PFSK-1 (cell line): ENCODE results near the gene SLC13A3.

Experiments used
- POLR2AphosphoS5 ChIP-seq: IDR thresholded peaks from 2 replicates; pipeline ENCODE4 v1.6.1; 2012; ENCODE audit warnings: low read depth, mild to moderate bottlenecking, control low read depth, low read length, moderate library complexity
- SIN3A ChIP-seq: IDR thresholded peaks from 2 replicates; pipeline ENCODE4 v1.6.1; 2012; ENCODE audit warnings: mild to moderate bottlenecking, low read length, moderate library complexity, borderline replicate concordance; ENCODE audit not compliant: insufficient read depth
- TAF1 ChIP-seq: IDR thresholded peaks from 2 replicates; pipeline ENCODE4 v1.6.1; 2012; ENCODE audit warnings: low read length, control low read depth, borderline replicate concordance; ENCODE audit not compliant: insufficient read depth
- TF ChIP-seq, protein P1 (sequence below), 2 experiments: IDR thresholded peaks; 2 replicates each; pipeline versions ENCODE4 v1.6.1 to v1.8.0; 2011 to 2012; ENCODE audit warnings: low read depth in 2 of 2, low read length in 2 of 2, control low read depth in 1 of 2, inconsistent platforms in 1 of 2, mild to moderate bottlenecking in 1 of 2, moderate library complexity in 1 of 2; ENCODE audit not compliant: insufficient read depth in 1 of 2

DNA sequence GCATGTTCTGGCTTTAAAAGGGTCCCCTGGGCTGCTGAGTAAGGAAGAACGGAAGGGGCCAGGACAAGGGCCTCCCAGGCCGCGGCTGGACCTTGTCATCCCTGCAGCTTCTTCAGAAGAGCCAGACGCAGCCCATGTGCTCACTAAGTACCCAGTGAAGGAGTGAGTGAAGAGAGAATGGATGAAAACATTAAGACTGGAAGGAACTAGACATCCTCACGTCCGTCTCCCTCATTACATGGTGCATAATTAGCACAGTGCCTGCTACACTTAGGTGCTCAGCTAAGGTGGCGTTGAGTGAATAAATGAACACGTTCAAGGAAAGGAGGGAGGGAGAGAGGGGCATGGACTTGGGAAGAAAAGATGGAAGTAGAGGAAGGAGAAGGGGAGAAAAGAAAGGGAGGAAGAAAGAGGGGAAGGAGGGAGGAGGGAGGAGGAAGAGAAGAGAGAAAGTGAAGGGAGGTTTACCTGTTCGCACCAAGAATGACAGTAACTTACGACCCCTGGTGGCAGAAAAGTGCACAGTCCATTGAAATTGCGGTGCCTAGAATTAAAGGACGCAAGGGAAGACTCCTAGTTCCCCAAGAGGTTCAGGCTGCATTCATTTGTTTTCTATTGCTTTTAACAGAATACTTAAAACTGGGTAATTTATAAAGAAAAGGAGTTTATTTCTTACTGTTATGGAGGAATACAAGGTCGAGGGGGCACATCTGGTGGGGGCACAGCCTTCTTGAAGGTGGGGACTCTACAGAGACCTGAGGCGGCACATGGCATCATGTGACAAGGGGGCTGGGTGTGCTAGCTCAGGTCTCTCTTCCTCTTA, 30.0 kb upstream of the SLC13A3 start:
- TF ChIP-seq TAF1 (no peak), POLR2AphosphoS5 (no peak), SIN3A (no peak)
- TF ChIP-seq, protein P1, sequence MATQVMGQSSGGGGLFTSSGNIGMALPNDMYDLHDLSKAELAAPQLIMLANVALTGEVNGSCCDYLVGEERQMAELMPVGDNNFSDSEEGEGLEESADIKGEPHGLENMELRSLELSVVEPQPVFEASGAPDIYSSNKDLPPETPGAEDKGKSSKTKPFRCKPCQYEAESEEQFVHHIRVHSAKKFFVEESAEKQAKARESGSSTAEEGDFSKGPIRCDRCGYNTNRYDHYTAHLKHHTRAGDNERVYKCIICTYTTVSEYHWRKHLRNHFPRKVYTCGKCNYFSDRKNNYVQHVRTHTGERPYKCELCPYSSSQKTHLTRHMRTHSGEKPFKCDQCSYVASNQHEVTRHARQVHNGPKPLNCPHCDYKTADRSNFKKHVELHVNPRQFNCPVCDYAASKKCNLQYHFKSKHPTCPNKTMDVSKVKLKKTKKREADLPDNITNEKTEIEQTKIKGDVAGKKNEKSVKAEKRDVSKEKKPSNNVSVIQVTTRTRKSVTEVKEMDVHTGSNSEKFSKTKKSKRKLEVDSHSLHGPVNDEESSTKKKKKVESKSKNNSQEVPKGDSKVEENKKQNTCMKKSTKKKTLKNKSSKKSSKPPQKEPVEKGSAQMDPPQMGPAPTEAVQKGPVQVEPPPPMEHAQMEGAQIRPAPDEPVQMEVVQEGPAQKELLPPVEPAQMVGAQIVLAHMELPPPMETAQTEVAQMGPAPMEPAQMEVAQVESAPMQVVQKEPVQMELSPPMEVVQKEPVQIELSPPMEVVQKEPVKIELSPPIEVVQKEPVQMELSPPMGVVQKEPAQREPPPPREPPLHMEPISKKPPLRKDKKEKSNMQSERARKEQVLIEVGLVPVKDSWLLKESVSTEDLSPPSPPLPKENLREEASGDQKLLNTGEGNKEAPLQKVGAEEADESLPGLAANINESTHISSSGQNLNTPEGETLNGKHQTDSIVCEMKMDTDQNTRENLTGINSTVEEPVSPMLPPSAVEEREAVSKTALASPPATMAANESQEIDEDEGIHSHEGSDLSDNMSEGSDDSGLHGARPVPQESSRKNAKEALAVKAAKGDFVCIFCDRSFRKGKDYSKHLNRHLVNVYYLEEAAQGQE (IDR thresholded peaks at IDR 0.05; ENCODE audit: insufficient read depth in 1 of 2, low read depth in 2 of 2, low read length in 2 of 2): no peak
